ENCODE measurements around the gene MRPL4.
A peak's percentile ranks its signal among the peaks of the same experiment; 100 is the strongest.
"Not testable (repeated sequence)": the region's sequence is repeated elsewhere in the genome, so short reads cannot be mapped to it uniquely, and the experiment has no call there.

The MRPL4 gene

DNA sequence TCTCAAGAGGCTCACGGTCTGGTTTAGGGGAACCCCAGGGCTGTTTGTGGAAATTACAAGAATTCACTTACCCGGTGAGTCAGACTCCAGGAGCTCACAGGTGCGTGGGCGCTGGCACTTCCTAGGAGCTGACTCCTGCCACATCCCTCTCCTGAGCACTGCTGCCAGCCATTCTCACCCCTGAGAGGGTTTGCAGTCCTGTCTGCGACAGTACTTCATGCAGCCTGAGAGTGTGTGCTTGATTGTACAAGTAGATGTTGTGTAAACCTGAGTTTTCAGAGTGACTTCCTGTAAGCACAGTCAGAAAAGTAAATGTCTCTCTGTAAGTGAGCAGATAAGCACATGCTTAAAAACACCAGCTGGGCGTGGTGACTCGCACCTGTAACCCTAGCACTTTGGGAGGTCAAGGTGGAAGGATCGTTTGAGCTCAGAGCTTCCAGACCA lies 8.1 kb downstream of the MRPL4 start:
- DNase-seq (ENCODE audit: low read depth in 1 of 2, low spot score in 1 of 2): peak in 1 of 2 donors; percentile 39

DNA sequence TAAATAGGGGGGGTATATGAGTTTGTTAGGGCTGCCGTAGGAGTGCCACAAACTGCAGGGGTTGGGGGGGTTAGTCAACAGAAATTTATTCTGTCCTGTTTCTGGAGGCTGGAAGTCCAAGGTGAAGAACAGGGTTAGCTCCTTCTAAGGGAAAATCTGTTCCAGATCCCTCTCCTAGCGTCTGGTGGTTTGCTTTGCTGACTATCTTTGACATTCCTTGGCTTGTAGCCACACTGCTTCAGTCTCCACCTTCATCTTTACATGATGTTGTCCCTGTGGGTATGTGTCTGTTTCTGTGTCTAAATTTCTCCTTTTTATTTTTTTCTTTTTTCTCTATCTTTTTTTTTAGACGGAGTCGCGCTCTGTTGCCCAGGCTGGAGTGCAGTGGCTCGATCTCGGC lies 10.8 kb downstream of the MRPL4 start:
- no peak for DNase-seq (ENCODE audit: low read depth in 1 of 2, low spot score in 1 of 2)

DNA sequence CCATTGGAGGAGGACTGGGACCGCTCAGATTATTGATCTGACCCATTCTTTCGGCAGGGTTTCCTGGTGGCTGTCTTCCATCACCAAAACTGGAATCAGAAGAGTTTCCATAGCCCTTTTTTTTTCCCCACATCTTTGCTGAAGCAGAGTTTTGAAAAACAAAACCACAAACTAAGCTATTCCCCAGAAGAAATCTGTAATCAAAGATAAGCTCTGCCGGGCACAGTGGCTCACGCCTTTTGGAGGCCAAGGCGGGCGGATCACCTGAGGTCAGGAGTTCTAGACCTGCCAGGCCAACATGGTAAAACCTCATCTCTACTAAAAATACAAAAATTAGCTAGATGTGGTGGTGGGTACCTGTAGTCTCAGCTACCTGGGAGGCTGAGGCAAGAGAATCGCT lies 14.7 kb downstream of the MRPL4 start:
- no peak for DNase-seq (ENCODE audit: low read depth in 1 of 2, low spot score in 1 of 2)

DNA sequence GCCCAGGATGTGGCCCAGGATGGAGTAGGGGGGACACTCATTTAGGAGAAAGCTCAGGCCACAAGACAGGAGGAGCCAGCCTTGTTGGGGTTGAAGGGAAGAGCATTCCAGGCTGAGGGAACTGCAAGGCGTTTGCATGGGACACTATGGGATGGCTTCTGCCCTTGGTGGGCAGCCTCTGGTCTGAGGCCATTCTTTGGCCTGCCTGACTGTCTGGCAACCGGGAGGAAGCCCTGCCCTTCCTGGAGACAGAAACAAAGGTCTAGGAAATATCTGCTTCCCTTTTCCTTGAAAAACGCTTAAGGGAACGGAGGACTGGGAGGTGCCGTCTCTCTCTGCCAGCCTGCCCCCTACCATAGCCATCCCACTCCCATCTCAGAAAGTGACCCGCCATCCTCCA lies 16.1 kb downstream of the MRPL4 start:
- no peak for DNase-seq (ENCODE audit: low read depth in 1 of 2, low spot score in 1 of 2)

DNA sequence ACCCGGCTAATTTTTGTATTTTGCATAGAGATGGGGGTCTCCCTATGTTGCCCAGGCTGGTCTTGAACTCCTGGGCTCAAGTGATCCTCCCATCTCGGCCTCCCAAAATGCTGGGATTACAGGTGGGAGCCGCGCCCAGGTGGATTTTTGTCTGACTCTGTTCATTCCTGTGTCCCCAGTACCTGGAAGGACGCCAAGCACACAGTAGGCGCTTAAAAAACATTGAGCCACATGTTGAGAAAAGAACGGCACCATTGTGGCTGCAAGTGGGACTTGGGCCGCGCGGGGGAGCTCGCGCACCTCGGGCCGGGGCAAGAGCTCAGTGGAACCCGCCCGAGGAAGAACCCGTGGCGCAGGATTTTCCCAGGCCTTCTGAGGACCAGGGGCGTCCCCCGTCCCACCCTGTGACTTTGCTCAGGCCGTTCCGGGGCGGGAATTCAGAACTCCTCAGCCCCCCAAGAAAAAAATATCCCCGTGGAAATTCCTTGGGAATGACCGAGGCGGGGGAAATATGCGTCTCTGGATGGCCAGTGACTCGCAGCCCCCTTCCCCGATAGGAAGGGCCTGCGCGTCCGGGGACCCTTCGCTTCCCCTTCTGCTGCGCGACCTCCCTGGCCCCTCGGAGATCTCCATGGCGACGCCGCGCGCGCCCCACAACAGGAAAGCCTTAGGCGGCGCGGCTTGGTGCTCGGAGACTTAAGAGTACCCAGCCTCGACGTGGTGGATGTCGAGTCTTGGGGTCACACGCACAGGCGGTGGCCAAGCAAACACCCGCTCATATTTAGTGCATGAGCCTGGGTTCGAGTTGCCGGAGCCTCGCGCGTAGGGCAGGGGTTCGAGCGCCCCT lies 17.5 kb downstream of the MRPL4 start:
- DNase-seq (ENCODE audit: low read depth in 1 of 2, low spot score in 1 of 2): peak; percentile 75 to 85

DNA sequence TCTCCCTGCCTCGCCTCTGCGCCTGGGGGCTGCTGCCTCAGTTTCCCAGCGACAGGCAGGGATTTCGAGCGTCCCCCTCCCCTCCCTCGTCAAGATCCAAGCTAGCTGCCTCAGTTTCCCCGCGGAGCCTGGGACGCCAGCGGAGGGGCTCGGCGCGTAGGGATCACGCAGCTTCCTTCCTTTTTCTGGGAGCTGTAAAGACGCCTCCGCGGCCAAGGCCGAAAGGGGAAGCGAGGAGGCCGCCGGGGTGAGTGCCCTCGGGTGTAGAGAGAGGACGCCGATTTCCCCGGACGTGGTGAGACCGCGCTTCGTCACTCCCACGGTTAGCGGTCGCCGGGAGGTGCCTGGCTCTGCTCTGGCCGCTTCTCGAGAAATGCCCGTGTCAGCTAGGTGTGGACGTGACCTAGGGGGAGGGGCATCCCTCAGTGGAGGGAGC lies 18.2 kb downstream of the MRPL4 start:
- peak in 1 of 2 donors; percentile 20 for DNase-seq (ENCODE audit: low read depth in 1 of 2, low spot score in 1 of 2)

DNA sequence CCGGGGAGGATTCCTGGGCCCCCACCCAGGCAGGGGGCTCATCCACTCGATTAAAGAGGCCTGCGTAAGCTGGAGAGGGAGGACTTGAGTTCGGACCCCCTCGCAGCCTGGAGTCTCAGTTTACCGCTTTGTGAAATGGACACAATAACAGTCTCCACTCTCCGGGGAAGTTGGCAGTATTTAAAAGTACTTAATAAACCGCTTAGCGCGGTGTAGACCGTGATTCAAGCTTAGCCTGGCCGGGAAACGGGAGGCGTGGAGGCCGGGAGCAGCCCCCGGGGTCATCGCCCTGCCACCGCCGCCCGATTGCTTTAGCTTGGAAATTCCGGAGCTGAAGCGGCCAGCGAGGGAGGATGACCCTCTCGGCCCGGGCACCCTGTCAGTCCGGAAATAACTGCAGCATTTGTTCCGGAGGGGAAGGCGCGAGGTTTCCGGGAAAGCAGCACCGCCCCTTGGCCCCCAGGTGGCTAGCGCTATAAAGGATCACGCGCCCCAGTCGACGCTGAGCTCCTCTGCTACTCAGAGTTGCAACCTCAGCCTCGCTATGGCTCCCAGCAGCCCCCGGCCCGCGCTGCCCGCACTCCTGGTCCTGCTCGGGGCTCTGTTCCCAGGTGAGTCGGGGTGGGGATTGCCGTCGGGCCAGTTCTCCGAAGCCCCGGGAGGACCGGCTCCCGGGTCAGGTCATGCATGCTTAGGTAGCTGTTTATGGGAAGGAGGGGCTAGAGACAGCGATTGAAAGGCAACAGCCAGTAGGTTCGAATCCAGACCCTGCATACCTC lies 18.8 kb downstream of the MRPL4 start, which contains the start of gene ICAM1:
Gene ICAM1, plus strand, starts transcription at position 505 of the 779 bp plus-strand sequence. Its CDS starts 40 bp downstream, at position 545.
- DNase-seq (ENCODE audit: low read depth in 1 of 2, low spot score in 1 of 2): peak in 1 of 2 donors; percentile 53

DNA sequence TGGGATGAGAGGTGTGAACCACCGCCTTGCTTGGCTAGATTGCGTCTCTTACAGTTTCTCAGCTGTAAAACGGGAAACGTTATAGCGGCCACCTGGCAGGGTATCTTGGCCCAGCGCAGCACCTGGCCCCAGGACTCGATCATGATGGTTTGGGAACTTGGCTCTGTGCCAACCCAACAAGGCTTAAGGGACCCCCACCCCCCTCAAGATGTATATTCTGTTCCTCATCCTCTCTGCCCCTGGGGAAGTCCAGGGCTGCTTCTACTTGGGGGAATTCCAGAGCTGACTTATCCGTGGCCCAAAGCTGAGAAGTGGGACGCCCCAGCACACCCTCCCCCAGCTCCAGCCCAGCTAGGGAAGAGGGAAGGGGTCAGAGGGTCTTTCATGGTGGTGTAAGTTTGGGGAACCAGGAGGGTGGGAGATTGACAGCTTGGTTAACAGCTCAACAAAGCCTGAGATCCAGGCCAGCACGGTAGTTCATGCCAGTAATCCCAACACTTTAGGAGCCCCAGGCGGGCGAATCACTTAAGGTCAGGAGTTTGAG lies 19.6 kb downstream of the MRPL4 start:
- no peak for DNase-seq (ENCODE audit: low read depth in 1 of 2, low spot score in 1 of 2)

DNA sequence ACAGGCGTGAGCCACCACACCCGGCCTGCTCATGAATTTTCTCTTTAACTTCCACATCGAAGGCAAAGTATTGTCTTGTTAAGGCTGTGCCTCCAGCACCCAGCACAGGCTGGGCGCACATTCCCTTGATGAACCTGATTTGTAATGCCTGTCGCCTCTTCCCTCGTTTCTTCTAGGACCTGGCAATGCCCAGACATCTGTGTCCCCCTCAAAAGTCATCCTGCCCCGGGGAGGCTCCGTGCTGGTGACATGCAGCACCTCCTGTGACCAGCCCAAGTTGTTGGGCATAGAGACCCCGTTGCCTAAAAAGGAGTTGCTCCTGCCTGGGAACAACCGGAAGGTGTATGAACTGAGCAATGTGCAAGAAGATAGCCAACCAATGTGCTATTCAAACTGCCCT lies 22.6 kb downstream of the MRPL4 start:
- DNase-seq (ENCODE audit: low read depth in 1 of 2, low spot score in 1 of 2): no peak

DNA sequence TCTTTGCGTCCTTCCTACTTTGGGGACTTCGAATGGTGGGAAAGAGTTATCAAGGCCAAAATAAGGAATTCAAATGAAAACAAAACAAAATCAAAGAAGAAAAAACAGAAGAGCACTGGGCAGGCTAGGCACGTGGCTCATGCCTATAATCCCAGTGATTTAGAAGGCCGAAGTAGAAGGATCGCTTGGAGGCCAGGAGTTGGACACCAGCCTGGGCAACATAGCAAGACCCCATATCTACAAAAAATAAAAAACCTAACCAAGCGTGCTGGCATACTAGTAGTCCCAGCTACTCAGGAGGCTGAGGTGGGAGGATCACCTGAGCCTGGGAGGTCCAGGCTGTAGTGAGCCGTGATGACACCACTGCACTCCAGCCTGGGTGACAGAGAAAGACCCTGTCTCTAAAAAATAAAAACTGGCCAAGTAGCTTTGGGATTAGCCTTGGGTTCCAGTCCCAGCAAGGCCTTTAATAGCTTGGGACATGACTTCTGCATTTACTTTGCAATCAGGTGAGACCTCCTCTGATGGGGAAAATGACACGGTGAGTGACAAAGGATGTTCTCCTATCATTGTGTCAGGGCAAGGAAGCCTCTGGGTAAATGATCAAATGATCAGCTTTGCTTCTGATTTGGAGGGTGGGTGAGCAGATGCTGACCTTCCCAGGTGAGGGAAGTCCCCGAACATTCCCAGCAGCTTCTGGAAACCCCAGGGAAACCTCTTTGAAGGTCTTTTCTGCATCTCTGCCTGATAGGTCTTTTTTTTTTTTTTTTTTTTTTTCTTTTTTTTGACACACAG lies 26.0 kb downstream of the MRPL4 start:
- DNase-seq (ENCODE audit: low read depth in 1 of 2, low spot score in 1 of 2): no peak

DNA sequence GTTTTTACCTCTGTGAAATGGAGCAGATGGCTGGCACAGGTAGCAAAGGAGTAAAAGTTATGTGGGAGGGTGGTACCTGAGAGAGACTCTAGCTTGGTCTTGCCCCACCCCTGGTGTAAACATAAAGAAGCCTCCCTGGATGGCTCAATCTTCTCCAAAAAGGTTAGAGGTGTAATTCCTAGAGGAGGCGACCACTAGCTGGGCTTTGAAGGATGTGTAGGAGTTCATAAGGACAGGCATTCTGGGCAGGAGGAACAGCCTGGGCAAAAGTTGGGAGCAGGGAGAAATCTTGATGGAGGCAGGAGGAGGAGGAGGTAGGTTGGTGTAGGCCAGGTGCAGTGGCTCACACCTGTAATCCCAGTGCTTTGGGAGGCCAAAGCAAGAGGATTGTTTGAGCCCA lies 26.9 kb downstream of the MRPL4 start:
- no peak for DNase-seq (ENCODE audit: low read depth in 1 of 2, low spot score in 1 of 2)

DNA sequence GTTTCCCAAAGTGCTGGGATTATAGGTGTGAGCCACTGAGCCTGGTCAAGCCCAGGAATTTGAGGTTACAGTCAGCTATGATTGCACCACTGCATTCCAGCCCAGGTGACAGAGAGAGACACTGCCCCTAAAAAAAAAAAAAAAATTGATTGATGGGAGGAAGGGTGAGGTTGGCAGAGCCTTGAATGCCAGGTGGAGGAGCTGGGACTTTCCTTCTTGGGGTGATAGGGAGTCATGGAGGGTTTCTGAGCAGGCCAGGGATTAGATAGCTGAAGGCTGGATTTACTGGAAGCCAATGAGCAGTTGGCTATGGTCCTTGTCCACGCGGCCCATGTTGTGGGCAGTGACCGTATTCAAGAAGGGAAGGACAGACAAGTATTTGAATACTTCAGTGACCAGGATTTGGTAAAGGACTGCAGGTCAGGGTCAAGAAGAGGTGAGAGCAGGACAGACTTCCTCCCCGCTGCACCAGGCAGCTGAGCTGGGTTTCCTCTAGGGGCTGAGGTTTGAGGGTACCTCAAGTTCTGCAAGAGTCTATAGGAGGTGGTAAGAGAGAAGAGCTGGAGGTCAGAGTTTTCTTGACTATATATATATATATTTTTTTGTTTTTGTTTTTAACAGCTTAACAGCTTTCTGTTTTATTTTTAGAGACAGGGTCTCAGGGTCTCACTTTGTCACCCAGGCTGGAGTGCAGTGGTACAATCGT lies 27.9 kb downstream of the MRPL4 start:
- DNase-seq (ENCODE audit: low read depth in 1 of 2, low spot score in 1 of 2): no peak

DNA sequence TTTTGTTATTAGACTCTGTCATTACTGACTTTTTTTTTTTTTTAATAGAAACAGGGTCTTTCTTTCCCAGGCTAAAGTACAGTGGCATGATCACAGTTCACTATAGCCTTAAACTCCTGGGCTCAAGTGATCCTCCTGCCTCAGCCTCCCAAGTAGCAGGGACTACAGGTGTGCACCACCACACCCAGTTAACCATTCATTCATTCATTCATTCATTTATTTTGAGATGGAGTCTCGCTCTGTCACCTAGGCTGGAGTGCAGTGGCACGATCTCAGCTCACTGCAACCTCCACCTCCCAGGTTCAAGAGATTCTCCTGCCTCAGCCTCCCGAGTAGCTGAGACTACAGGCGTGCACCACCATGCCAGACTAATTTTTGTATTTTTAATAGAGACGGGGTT lies 30.0 kb downstream of the MRPL4 start:
- not testable (repeated sequence) for DNase-seq (ENCODE audit: low read depth in 1 of 2, low spot score in 1 of 2)

DNA sequence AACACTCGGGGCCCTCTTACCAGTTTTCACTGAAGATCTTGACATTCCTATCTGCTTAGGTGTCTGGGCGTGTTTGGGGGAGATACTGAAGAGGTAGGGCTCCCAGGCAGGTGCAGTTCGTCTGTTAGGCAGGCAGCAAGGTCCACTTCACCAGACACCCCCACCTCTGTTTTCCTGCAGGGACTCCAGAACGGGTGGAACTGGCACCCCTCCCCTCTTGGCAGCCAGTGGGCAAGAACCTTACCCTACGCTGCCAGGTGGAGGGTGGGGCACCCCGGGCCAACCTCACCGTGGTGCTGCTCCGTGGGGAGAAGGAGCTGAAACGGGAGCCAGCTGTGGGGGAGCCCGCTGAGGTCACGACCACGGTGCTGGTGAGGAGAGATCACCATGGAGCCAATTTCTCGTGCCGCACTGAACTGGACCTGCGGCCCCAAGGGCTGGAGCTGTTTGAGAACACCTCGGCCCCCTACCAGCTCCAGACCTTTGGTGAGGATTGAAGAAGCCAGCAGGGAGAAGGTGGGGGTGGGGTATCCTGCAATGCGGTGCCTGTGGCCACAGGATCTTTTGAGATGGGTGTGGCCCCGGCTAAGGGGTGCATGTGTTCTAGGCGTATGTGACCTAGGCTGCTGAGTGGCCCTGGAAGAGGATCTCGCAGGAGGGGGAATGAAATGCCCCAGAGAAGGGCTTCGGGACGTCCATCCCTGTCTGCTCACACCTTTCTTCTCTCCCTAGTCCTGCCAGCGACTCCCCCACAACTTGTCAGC lies 31.5 kb downstream of the MRPL4 start:
- DNase-seq (ENCODE audit: low read depth in 1 of 2, low spot score in 1 of 2): no peak

DNA sequence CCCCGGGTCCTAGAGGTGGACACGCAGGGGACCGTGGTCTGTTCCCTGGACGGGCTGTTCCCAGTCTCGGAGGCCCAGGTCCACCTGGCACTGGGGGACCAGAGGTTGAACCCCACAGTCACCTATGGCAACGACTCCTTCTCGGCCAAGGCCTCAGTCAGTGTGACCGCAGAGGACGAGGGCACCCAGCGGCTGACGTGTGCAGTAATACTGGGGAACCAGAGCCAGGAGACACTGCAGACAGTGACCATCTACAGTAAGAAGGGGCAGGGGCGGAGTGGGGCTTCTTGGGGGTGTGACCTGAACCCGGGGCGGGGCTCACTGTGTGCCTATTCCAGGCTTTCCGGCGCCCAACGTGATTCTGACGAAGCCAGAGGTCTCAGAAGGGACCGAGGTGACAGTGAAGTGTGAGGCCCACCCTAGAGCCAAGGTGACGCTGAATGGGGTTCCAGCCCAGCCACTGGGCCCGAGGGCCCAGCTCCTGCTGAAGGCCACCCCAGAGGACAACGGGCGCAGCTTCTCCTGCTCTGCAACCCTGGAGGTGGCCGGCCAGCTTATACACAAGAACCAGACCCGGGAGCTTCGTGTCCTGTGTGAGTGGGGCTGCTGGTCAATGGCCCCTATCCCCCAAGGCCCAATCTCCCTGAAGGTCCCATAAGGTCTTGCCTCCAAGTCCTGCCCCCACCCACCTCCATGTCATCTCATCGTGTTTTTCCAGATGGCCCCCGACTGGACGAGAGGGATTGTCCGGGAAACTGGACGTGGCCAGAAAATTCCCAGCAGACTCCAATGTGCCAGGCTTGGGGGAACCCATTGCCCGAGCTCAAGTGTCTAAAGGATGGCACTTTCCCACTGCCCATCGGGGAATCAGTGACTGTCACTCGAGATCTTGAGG lies 32.3 kb downstream of the MRPL4 start:
- DNase-seq (ENCODE audit: low read depth in 1 of 2, low spot score in 1 of 2): no peak

DNA sequence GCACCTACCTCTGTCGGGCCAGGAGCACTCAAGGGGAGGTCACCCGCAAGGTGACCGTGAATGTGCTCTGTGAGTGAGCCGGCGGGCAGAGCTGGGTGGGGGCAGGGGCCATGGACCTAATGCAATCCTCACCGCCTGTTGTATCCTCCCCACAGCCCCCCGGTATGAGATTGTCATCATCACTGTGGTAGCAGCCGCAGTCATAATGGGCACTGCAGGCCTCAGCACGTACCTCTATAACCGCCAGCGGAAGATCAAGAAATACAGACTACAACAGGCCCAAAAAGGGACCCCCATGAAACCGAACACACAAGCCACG lies 32.9 kb downstream of the MRPL4 start:
- no peak for DNase-seq (ENCODE audit: low read depth in 1 of 2, low spot score in 1 of 2)

DNA sequence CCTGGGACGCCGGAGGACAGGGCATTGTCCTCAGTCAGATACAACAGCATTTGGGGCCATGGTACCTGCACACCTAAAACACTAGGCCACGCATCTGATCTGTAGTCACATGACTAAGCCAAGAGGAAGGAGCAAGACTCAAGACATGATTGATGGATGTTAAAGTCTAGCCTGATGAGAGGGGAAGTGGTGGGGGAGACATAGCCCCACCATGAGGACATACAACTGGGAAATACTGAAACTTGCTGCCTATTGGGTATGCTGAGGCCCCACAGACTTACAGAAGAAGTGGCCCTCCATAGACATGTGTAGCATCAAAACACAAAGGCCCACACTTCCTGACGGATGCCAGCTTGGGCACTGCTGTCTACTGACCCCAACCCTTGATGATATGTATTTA lies 33.4 kb downstream of the MRPL4 start:
- DNase-seq (ENCODE audit: low read depth in 1 of 2, low spot score in 1 of 2): no peak

DNA sequence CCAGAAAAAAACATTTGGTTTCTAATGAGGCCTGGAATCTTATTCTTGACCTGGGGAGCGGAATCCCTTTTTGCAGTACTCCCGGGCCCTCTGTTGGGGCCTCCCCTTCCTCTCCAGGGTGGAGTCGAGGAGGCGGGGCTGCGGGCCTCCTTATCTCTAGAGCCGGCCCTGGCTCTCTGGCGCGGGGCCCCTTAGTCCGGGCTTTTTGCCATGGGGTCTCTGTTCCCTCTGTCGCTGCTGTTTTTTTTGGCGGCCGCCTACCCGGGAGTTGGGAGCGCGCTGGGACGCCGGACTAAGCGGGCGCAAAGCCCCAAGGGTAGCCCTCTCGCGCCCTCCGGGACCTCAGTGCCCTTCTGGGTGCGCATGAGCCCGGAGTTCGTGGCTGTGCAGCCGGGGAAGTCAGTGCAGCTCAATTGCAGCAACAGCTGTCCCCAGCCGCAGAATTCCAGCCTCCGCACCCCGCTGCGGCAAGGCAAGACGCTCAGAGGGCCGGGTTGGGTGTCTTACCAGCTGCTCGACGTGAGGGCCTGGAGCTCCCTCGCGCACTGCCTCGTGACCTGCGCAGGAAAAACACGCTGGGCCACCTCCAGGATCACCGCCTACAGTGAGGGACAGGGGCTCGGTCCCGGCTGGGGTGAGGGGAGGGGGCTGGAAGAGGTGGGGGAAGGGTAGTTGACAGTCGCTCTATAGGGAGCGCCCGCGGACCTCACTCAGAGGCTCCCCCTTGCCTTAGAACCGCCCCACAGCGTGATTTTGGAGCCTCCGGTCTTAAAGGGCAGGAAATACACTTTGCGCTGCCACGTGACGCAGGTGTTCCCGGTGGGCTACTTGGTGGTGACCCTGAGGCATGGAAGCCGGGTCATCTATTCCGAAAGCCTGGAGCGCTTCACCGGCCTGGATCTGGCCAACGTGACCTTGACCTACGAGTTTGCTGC lies 35.1 kb downstream of the MRPL4 start, which contains the start of gene ICAM4:
Gene ICAM4, plus strand, starts transcription at position 153 of the 935 bp plus-strand sequence. Its CDS starts 58 bp downstream, at position 211.
- no peak for DNase-seq (ENCODE audit: low read depth in 1 of 2, low spot score in 1 of 2)
